Caco-2 (cell line): ENCODE measurements around the gene ERC2. TPM values are rescaled to one million over a fixed set of nuclear protein-coding genes. Genes with fewer than 3 reads are reported as not detected.

Source experiments
- BruUV-seq: library from RNA; stranded (reverse); fragments of 400-500 nt; replicated peaks from 2 replicates; lab custom pipeline; 2021; lab: Mats Ljungman, UMichigan
- CTCF ChIA-PET: fragments of 300-600 bp; sonication (Branson Sonifier 250); formaldehyde crosslinking; loops from one replicate; lab custom pipeline; 2022; ENCODE audit warnings: antibody characterized with exemption; lab: Charles Lee
- POLR2A ChIA-PET: fragments of 300-600 bp; sonication (Branson Sonifier 250); formaldehyde crosslinking; loops from one replicate; lab custom pipeline; 2022; ENCODE audit warnings: antibody characterized with exemption; lab: Charles Lee
- DNase-seq, 2 experiments: peaks; one replicate each; pipeline versions ENCODE4 v3.0.0 to v3.0.0-alpha.2; 2020 to 2022
- H3K27me3 ChIP-seq: replicated peaks from 2 replicates; pipeline ENCODE4 v1.6.0; 2011; ENCODE audit warnings: low read length; ENCODE audit not compliant: control insufficient read depth, insufficient read depth
- H3K36me3 ChIP-seq: 2 replicates; pipeline ENCODE4 v1.5.1; 2011; ENCODE audit warnings: low read length; ENCODE audit not compliant: control insufficient read depth, insufficient read depth
- H3K4me1 ChIP-seq: fragments of 250-450 bp; sonication (Bioruptor Pico); 2 replicates; pipeline ENCODE4 v1.5.1; 2020; ENCODE audit warnings: mild to moderate bottlenecking
- H3K4me3 ChIP-seq: 2 replicates; pipeline ENCODE4 v1.5.1; 2011; ENCODE audit warnings: low read depth, mild to moderate bottlenecking, control low read depth, low read length
- H3K9me3 ChIP-seq: fragments of 250-450 bp; sonication (Bioruptor Pico); 2 replicates; pipeline ENCODE4 v1.5.1; 2020; ENCODE audit warnings: mild to moderate bottlenecking, moderate library complexity
- H3K27ac Mint-ChIP-seq: one replicate; pipeline ENCODE4 v1.8.0; 2022; ENCODE audit warnings: mixed read lengths; ENCODE audit not compliant: unreplicated experiment
- H3K27me3 Mint-ChIP-seq: one replicate; pipeline ENCODE4 v1.8.0; 2022; ENCODE audit warnings: mixed read lengths; ENCODE audit not compliant: insufficient read depth, unreplicated experiment
- H3K36me3 Mint-ChIP-seq: one replicate; pipeline ENCODE4 v1.8.0; 2022; ENCODE audit warnings: mild to moderate bottlenecking, mixed read lengths; ENCODE audit not compliant: insufficient read depth, unreplicated experiment
- H3K4me1 Mint-ChIP-seq: one replicate; pipeline ENCODE4 v1.8.0; 2022; ENCODE audit warnings: low read depth, mixed read lengths; ENCODE audit not compliant: unreplicated experiment
- H3K4me3 Mint-ChIP-seq: one replicate; pipeline ENCODE4 v1.8.0; 2022; ENCODE audit warnings: mild to moderate bottlenecking, moderate library complexity, mixed read lengths; ENCODE audit not compliant: unreplicated experiment
- H3K9me3 Mint-ChIP-seq: one replicate; pipeline ENCODE4 v1.8.0; 2022; ENCODE audit warnings: mixed read lengths; ENCODE audit not compliant: unreplicated experiment
- intact Hi-C: fragments of 100-400 bp; cut with micrococcal nuclease; formaldehyde crosslinking; loops from one replicate; pipeline ENCODE4 v1.10.0; 2022; ENCODE audit not compliant: unreplicated experiment
- total RNA-seq: library from RNA; stranded (reverse); gene quantifications from 2 replicates; pipeline ENCODE4 v1.2.3, GENCODE V29; 2022
- TF ChIP-seq, protein P1 (sequence below), 2 experiments: fragments of 200-600 bp in 1 of 2; IDR thresholded peaks; 1 replicate in 1 of 2; 2 replicates in 1 of 2; pipeline versions ENCODE4 v1.5.1 to v1.8.0; 2011 to 2022; ENCODE audit warnings: antibody characterized with exemption in 1 of 2, control low read depth in 1 of 2, inconsistent platforms in 1 of 2, low read depth in 1 of 2, low read length in 1 of 2, mild to moderate bottlenecking in 1 of 2, moderate library complexity in 1 of 2; ENCODE audit not compliant: insufficient read depth in 1 of 2, severe bottlenecking in 1 of 2, unreplicated experiment in 1 of 2

The ERC2 gene
- total RNA-seq, 1 experiment from 2014 or later: 0.54 TPM

DNA sequence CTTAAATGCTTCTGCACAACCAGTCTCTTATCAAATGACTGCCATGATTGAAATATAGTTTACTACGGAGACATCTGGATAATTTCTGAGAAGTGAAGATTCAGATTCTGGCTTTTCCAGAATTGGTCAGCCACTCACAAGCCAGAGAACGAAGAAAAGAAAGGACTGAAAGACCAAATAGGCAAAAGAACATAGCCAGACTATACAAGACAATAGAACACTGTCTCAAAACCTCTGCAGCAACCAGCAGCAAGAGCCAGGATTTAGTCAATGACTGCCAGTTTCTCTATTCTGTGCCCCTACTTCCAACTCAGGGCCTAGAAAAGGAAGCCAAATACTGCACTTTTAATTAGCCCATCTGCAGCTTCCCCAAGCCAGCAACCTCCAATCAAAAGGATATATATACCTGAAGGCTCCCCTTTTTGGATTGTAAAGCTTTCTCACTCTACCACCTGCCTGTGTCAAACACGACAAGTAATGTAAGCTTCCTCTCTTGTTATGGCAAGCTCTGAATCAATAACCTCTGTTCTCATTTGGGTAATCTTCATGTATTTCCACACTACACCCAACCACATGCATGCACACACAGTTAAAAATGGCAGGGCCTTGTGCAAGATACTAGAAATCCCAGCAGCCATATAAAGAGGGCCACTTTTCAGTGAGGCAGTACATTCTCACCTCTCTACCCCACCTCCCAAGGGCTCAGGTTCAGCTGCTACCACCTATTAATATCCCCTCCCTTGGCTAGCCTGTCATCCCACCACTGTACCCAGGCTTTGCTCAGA is 97.1 kb downstream of the ERC2 start:
- Mint-ChIP-seq H3K9me3 (no peaks in the 10 kb centered on the region), H3K36me3 (no peaks in the 10 kb centered on the region), H3K4me3 (no peak overlapping the region), H3K27me3 (peaks cover 25% of the 10 kb centered on the region), H3K27ac (no peak overlapping the region), H3K4me1 (no peaks in the 10 kb centered on the region)
- TF ChIP-seq, protein P1, sequence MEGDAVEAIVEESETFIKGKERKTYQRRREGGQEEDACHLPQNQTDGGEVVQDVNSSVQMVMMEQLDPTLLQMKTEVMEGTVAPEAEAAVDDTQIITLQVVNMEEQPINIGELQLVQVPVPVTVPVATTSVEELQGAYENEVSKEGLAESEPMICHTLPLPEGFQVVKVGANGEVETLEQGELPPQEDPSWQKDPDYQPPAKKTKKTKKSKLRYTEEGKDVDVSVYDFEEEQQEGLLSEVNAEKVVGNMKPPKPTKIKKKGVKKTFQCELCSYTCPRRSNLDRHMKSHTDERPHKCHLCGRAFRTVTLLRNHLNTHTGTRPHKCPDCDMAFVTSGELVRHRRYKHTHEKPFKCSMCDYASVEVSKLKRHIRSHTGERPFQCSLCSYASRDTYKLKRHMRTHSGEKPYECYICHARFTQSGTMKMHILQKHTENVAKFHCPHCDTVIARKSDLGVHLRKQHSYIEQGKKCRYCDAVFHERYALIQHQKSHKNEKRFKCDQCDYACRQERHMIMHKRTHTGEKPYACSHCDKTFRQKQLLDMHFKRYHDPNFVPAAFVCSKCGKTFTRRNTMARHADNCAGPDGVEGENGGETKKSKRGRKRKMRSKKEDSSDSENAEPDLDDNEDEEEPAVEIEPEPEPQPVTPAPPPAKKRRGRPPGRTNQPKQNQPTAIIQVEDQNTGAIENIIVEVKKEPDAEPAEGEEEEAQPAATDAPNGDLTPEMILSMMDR (IDR thresholded peaks at IDR 0.05; ENCODE audit: insufficient read depth in 1 of 2, low read depth in 1 of 2, low read length in 1 of 2, severe bottlenecking in 1 of 2, unreplicated experiment in 1 of 2): no peak
- Histone ChIP-seq H3K36me3 (no peaks in the 10 kb centered on the region), H3K27me3 (no peaks in the 10 kb centered on the region), H3K4me3 (no peak overlapping the region), H3K9me3 (no peaks in the 10 kb centered on the region), H3K4me1 (no peaks in the 10 kb centered on the region)
- DNase-seq: no peak
- CTCF ChIA-PET: no interaction called here
- BruUV-seq: no TSS peak
- POLR2A ChIA-PET: no interaction called here
- intact Hi-C loops: no loop called here

DNA sequence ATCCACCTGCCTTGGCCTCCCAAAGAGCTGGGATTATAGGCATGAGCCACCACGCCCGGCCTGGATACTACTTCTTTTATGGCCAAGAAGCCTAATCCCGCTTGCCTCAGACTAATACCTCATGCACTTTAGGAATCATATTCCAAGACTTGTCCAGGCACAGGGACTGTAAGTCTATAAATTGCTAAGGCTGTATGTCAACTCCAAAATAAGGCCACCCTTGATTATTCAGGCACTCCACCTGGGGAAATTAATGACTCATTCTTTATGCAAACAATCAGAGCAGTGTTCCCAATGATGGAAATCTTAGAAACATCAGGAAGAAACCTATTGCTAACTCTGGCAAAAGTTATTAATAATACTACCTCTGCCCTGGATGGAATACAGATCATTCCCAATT is 98.4 kb downstream of the ERC2 start:
- no peak for DNase-seq
- ChIA-PET CTCF (no interaction called here), POLR2A (no interaction called here)
- Mint-ChIP-seq H3K4me1 (no peaks in the 10 kb centered on the region), H3K9me3 (no peaks in the 10 kb centered on the region), H3K36me3 (no peaks in the 10 kb centered on the region), H3K27me3 (peaks cover 16% of the 10 kb centered on the region), H3K27ac (no peak overlapping the region), H3K4me3 (no peak overlapping the region)
- intact Hi-C loops: no loop called here
- H3K9me3 ChIP-seq: no peaks in the 10 kb centered on the region
- H3K27me3 ChIP-seq: no peaks in the 10 kb centered on the region
- TF ChIP-seq, protein P1 (IDR thresholded peaks at IDR 0.05; ENCODE audit: insufficient read depth in 1 of 2, low read depth in 1 of 2, low read length in 1 of 2, severe bottlenecking in 1 of 2, unreplicated experiment in 1 of 2): no peak
- no peaks in the 10 kb centered on the region for H3K36me3 ChIP-seq
- H3K4me1 ChIP-seq: no peaks in the 10 kb centered on the region
- H3K4me3 ChIP-seq: no peak overlapping the region
- BruUV-seq: no TSS peak

DNA sequence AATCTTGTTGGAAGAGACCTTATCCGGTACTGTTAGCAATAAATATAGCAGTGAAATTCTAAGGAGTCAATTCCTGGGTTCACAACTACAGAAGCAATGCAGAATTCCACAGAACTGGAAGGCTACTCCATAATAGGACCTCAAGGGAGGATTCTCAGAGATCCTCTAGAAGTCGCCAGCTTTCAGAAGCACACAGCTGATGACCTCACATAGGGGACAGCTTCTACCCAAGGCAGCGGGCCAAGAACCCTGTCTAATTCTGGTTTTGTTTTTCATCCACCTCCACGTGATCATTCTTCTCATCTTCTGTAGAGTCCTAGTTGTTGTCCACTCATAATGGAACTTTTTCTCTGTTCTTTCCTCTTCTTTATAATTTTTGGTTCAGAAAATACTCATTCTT is 99.4 kb downstream of the ERC2 start:
- no peaks in the 10 kb centered on the region for H3K27me3 ChIP-seq
- H3K36me3 ChIP-seq: no peaks in the 10 kb centered on the region
- no peaks in the 10 kb centered on the region for H3K9me3 ChIP-seq
- H3K27me3 Mint-ChIP-seq: peaks cover 15% of the 10 kb centered on the region
- no peaks in the 10 kb centered on the region for H3K9me3 Mint-ChIP-seq
- no peaks in the 10 kb centered on the region for H3K4me1 Mint-ChIP-seq
- no peaks in the 10 kb centered on the region for H3K36me3 Mint-ChIP-seq
- ChIA-PET CTCF (no interaction called here), POLR2A (no interaction called here)
- no peak for DNase-seq
- intact Hi-C loops: no loop called here
- H3K4me3 Mint-ChIP-seq: no peak overlapping the region
- TF ChIP-seq, protein P1 (IDR thresholded peaks at IDR 0.05; ENCODE audit: insufficient read depth in 1 of 2, low read depth in 1 of 2, low read length in 1 of 2, severe bottlenecking in 1 of 2, unreplicated experiment in 1 of 2): no peak
- BruUV-seq: no TSS peak
- H3K4me1 ChIP-seq: no peaks in the 10 kb centered on the region
- H3K27ac Mint-ChIP-seq: no peak overlapping the region
- no peak overlapping the region for H3K4me3 ChIP-seq
